Activated naive CD4-positive, alpha-beta T cell treated with anti-CD3 and anti-CD28 coated beads, Interleukin-2, amount 10 ng/mL, durations not matched to agents 7 days and 5 days (primary cell): Measurements from ENCODE around the gene IMMP2L.
"Not testable (repeated sequence)": the region's sequence is repeated elsewhere in the genome, so short reads cannot be mapped to it uniquely, and the experiment has no call there.

Source experiments
- CTCF ChIA-PET: fragments of 350-600 bp; sonication (Branson Sonifier 250); formaldehyde crosslinking; loops from one replicate; lab custom pipeline; 2021; ENCODE audit warnings: antibody characterized with exemption; lab: Charles Lee
- DNase-seq: peaks from one replicate; pipeline ENCODE4 v3.0.0-alpha.2; 2020
- H3K27ac Mint-ChIP-seq: one replicate; pipeline ENCODE4 v1.8.0; 2021; ENCODE audit warnings: mild to moderate bottlenecking, moderate library complexity, mixed read lengths
- H3K27me3 Mint-ChIP-seq: one replicate; pipeline ENCODE4 v1.8.0; 2021; ENCODE audit warnings: mild to moderate bottlenecking, mixed read lengths
- H3K36me3 Mint-ChIP-seq: one replicate; pipeline ENCODE4 v1.8.0; 2021; ENCODE audit warnings: mixed read lengths
- H3K4me1 Mint-ChIP-seq: one replicate; pipeline ENCODE4 v1.8.0; 2021; ENCODE audit warnings: mixed read lengths
- H3K4me3 Mint-ChIP-seq: one replicate; pipeline ENCODE4 v1.8.0; 2021; ENCODE audit warnings: mild to moderate bottlenecking, moderate library complexity, mixed read lengths
- H3K9me3 Mint-ChIP-seq: one replicate; pipeline ENCODE4 v1.8.0; 2021; ENCODE audit warnings: mixed read lengths

IMMP2L gene

DNA sequence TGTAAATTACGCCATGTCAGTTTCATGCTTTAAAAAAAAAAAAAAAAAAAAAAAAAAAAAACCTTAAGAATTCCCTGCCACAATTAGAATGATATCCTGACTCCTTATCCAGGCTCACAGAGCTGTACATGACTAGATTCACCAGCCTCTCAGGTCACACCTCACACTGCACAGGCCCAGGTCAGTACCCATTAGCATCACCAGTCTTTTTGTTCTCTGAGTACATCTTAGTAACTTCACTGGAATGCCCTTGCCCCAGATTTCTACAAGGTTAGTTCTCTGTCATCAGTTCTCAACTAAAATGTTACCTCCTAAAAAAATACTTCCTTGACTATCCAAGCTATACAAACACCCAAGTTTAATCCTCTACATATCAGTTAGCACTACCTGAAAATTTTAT, 260.4 kb downstream of the IMMP2L start:
- Mint-ChIP-seq H3K36me3 (no peaks in the 10 kb centered on the region), H3K9me3 (no peaks in the 10 kb centered on the region), H3K4me1 (no peaks in the 10 kb centered on the region), H3K4me3 (no peak overlapping the region), H3K27me3 (no peaks in the 10 kb centered on the region), H3K27ac (no peak overlapping the region)
- CTCF ChIA-PET = no interaction called here
- no peak for DNase-seq

DNA sequence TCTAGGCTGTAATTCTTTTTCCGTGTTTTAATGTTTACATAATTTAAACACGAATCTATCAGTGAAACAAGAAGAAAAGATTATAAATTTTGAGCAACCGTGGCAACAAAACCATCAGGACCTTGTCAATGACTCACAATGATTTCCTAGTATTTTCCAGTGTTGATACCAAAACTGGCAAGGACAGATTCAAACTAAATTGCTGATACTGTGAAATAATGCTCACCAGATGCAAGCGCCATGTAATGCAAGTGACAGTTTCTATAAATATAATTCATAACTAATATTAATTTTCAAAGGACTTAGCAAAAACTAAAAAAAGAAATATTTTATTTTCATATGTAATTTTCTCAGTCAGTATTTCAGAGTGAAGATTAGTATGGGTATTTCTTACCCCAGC, 267.8 kb downstream of the IMMP2L start:
- Mint-ChIP-seq H3K36me3 (no peaks in the 10 kb centered on the region), H3K4me3 (no peak overlapping the region), H3K27ac (no peak overlapping the region)

DNA sequence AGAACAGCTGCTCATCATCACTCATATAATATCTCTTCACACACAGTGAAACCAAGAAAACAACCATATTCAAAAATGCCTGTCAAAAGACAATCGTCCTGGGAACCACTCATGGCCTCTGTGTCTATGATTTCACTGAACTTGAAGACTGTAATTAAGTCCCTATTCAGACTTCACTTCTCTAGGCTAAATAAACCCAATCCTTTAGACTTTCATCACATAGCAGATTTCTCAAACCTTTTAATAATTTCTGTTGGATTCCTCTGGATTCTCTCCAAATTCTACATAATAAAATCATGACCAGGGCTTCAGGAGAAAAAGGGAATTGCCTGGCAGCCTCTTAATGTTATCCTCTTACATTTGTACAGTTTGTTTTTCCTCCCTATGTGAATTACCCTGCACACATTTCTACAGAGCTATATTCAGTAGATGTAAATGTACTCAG, 270.2 kb downstream of the IMMP2L start:
- Mint-ChIP-seq H3K36me3 (no peaks in the 10 kb centered on the region), H3K4me1 (no peaks in the 10 kb centered on the region), H3K27me3 (no peaks in the 10 kb centered on the region), H3K27ac (no peak overlapping the region), H3K4me3 (no peak overlapping the region), H3K9me3 (no peaks in the 10 kb centered on the region)
- CTCF ChIA-PET = no interaction called here
- DNase-seq = no peak

More for the DNA sequence above, 267.8 kb downstream of the IMMP2L start:
- Mint-ChIP-seq H3K4me1 (no peaks in the 10 kb centered on the region), H3K27me3 (no peaks in the 10 kb centered on the region), H3K9me3 (no peaks in the 10 kb centered on the region)
- no peak for DNase-seq
- CTCF ChIA-PET = no interaction called here

DNA sequence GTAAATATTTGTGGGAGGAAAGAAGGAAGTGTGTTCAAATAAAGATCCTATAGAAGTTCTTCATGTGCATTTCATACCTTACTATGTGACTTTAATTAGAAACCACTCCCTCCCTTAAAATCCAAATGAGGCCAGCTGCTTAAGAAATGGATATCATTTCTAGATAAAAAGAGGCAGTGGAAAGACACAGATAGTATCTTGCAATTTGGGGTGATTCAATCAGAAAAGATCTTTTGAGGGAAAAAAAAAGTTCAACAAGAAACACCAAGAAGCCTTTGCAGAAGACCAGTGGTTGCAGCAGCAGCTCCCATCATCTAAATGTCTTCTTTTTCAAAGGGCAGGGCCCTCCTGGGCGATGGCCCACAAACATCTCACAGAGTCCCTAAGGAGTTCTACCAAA, 271.3 kb downstream of the IMMP2L start:
- Mint-ChIP-seq H3K9me3 (no peaks in the 10 kb centered on the region), H3K4me3 (no peak overlapping the region)

DNA sequence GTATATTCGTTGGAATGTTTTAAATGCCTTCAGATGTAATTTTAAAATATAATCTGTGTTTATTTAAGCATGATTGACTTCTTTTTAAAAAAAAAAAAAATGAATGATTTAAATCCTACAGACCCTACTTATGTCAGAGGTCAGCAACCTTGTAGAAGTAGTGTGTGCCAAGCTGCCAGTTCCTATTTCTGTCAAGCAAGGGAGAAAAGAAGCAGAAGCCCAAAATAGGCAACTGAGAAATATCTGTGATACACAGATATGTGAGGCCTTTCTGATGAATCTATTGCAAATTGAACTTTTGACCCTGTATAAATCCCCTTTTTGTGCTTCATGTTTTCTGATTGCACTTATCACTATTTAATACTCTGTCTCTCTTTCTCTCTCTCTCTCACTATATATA, 271.9 kb downstream of the IMMP2L start:
- Mint-ChIP-seq H3K9me3 (no peaks in the 10 kb centered on the region), H3K4me3 (no peak overlapping the region), H3K27ac (no peak overlapping the region), H3K4me1 (no peaks in the 10 kb centered on the region), H3K27me3 (no peaks in the 10 kb centered on the region), H3K36me3 (no peaks in the 10 kb centered on the region)
- CTCF ChIA-PET = no interaction called here
- DNase-seq = no peak

More for the DNA sequence above, 271.3 kb downstream of the IMMP2L start:
- Mint-ChIP-seq H3K27ac (no peak overlapping the region), H3K36me3 (no peaks in the 10 kb centered on the region), H3K27me3 (no peaks in the 10 kb centered on the region), H3K4me1 (no peaks in the 10 kb centered on the region)
- DNase-seq = no peak
- CTCF ChIA-PET = no interaction called here

DNA sequence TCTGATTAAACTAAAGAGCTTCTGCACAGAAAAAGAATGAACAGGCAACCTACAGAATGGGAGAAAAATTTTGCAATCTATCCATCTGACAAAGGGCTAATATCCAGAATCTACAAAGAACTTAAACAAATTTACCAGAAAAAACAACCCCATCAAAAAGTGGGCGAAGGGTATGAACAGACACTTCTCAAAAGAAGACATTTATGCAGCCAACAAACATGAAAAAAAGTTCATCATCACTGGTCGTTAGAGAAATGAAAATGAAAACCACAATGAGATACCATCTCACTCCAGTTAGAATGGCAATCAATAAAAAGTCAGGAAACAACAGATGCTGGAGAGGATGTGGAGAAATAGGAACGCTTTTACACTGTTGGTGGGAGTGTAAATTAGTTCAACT, 273.9 kb downstream of the IMMP2L start:
- H3K4me1 Mint-ChIP-seq, H3K27ac Mint-ChIP-seq, CTCF ChIA-PET, DNase-seq, H3K27me3 Mint-ChIP-seq, H3K4me3 Mint-ChIP-seq, H3K9me3 Mint-ChIP-seq, H3K36me3 Mint-ChIP-seq: not testable (repeated sequence)

DNA sequence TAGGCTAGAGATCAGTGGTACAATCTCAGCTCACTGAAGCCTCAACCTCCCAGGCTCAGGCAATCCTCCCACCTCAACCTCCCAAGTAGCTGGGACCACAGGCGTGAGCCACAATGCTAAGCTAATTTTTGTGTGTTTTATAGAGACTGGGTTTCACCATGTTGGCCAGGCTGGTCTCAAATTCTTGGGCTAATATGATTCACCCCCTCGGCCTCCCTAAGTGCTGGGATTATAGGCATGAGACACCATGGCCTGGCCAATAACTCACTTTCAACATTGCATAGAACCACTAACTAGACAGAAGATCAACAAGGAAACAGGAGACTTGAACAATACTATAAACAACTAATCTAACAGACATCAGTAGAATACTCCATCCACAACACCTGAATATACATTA, 279.7 kb downstream of the IMMP2L start:
- Mint-ChIP-seq H3K27me3 (no peaks in the 10 kb centered on the region), H3K27ac (no peak overlapping the region), H3K9me3 (no peaks in the 10 kb centered on the region), H3K4me3 (no peak overlapping the region), H3K36me3 (no peaks in the 10 kb centered on the region), H3K4me1 (no peaks in the 10 kb centered on the region)
- DNase-seq = no peak
- CTCF ChIA-PET = no interaction called here

DNA sequence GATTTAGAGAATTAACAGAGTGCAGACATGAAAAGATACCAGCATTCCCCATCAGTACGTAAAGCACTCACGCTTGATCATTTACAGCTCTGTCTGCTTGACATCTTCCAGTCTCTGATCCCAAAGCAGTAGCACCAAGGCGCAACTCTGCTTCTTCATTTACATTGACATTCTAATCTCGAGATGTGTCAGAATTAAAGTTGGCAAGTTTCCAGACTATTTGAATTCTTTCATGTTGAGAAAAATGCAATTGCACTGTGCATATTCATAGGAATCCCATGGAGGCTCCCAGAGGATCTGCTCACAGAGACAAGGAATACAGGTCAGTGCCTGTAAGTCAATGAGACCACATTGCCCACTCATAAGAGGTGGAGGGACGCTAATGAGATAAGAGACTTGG, 287.4 kb downstream of the IMMP2L start:
- H3K4me1 Mint-ChIP-seq = no peaks in the 10 kb centered on the region

DNA sequence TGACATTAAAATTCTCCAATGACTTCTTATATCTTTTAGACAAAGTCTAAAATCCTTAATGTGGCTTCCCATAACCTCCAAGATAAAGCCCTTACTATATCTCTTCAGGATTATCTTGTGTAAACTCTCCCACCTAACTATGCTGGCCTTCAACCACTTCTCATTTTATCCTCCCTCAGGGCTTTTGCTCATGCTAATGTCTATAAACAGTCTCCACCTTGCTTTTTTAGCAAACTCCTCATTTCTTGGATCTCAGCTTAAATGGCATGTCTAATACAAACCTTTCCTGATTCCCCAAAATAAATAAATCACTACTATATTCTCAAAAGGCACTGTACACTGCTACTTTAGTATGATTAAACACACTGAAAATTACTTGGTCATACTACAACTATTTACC, 290.2 kb downstream of the IMMP2L start:
- Mint-ChIP-seq H3K4me1 (no peaks in the 10 kb centered on the region), H3K27ac (no peak overlapping the region), H3K4me3 (no peak overlapping the region), H3K27me3 (no peaks in the 10 kb centered on the region), H3K9me3 (no peaks in the 10 kb centered on the region), H3K36me3 (no peaks in the 10 kb centered on the region)
- CTCF ChIA-PET = no interaction called here
- DNase-seq = no peak

More for the DNA sequence above, 287.4 kb downstream of the IMMP2L start:
- no peaks in the 10 kb centered on the region for H3K9me3 Mint-ChIP-seq
- no peaks in the 10 kb centered on the region for H3K36me3 Mint-ChIP-seq
- H3K4me3 Mint-ChIP-seq = no peak overlapping the region
- CTCF ChIA-PET = no interaction called here
- no peaks in the 10 kb centered on the region for H3K27me3 Mint-ChIP-seq
- no peak for DNase-seq
- H3K27ac Mint-ChIP-seq = no peak overlapping the region

DNA sequence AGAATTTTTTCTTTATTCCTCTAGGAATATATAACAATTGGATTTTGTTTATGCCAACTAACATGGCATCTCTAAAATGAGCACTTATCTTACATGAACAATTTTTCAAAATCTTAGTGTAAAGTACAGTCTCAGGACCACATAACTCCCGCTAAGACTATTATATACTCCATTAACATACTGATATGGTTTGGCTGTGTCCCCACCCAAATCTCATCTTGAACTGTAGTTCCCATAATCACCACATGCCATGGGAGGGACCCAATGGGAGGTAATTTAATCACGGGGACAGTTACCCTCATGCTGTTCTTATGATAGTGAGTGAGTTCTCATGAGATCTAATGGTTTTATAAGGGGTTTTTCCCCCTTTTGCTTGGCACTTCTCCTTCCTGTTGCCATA, 291.5 kb downstream of the IMMP2L start:
- H3K4me1 Mint-ChIP-seq, H3K27me3 Mint-ChIP-seq, H3K27ac Mint-ChIP-seq, CTCF ChIA-PET, H3K9me3 Mint-ChIP-seq, H3K36me3 Mint-ChIP-seq, H3K4me3 Mint-ChIP-seq, DNase-seq: not testable (repeated sequence)

DNA sequence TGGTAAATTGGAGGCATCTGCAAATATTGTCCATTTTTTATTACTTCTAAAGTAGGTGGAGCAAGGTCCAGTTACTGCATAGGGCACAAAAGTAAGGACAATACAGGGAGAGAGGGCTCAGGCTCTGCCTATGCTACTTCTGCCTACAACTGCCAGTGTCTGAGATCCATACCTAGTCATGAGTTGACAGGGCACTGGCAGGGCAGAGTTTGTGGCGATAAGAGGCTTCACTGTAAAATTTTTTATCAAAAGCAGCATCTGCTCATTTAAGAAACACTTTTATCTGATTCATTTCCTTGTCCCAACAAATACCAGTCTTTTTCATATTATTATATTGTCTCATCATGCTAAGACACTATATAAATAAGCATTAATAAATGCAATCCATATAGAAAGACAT, 293.4 kb downstream of the IMMP2L start:
- Mint-ChIP-seq H3K9me3 (no peaks in the 10 kb centered on the region), H3K27me3 (no peaks in the 10 kb centered on the region), H3K4me3 (no peak overlapping the region), H3K27ac (no peak overlapping the region), H3K36me3 (no peaks in the 10 kb centered on the region), H3K4me1 (no peaks in the 10 kb centered on the region)
- no peak for DNase-seq
- CTCF ChIA-PET = no interaction called here

DNA sequence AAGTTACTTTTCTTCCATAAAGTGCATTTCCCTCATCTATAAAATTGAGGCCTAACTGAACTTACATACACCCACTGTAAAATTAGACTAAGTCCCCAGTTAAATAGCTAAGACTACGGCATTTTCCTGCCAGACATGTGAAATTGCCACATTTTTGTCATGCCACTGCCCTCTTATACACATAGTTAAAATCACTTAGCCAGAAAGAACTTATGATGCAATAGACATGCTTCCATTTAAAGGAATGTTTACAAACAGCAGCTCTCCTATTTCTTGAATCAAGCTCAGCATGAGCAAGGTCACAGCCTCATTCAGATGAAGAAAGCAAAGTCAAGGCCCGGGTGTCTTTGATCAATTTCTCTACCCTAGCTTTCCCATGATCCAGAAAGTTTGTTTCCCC, 295.7 kb downstream of the IMMP2L start:
- no peak overlapping the region for H3K4me3 Mint-ChIP-seq
- H3K36me3 Mint-ChIP-seq = no peaks in the 10 kb centered on the region
- H3K27ac Mint-ChIP-seq = no peak overlapping the region
- no peak for DNase-seq
- CTCF ChIA-PET = no interaction called here
- H3K27me3 Mint-ChIP-seq = no peaks in the 10 kb centered on the region
- no peaks in the 10 kb centered on the region for H3K4me1 Mint-ChIP-seq
- H3K9me3 Mint-ChIP-seq = no peaks in the 10 kb centered on the region

DNA sequence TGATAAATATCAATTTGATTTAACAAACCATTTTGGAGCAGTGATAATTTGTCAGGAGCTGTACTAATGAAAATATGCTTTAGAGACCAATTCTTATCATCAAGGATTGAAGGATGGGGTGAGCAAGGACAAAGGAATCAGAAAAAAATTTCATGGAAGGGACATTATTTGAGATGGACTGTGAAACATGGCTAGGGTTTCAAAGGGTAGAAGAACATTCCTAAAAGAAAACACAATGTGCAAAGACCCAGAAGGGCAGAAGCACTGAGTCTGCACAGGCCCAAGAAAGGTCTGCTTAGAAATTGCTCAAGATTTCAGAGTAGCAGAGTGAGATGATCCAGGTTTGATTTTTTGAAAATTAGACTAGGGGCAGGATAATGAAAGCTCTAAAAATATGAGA, 296.9 kb downstream of the IMMP2L start:
- H3K4me1 Mint-ChIP-seq = no peaks in the 10 kb centered on the region
- H3K27me3 Mint-ChIP-seq = no peaks in the 10 kb centered on the region
- CTCF ChIA-PET = no interaction called here
- H3K27ac Mint-ChIP-seq = no peak overlapping the region
- no peaks in the 10 kb centered on the region for H3K9me3 Mint-ChIP-seq
- H3K36me3 Mint-ChIP-seq = no peaks in the 10 kb centered on the region
- no peak overlapping the region for H3K4me3 Mint-ChIP-seq
- no peak for DNase-seq

DNA sequence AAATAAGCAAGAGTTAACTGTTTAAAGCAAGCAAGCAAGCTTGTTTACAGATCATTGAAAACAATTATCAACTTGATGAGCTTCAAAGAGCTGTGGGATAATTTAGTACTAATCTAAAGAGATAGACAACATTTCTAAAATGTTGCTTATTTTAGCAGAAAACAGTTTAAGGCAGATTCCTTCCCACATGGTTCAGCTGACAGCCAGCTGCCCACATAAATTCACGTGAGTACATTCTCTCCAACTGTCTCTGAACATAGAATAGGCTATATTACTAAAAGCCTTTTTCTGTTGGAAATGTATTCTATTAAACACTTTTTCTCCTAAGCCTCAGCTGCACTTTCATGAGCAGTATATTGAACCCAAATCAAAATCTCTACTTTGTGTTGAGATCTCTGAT, 297.3 kb downstream of the IMMP2L start:
- Mint-ChIP-seq H3K9me3 (no peaks in the 10 kb centered on the region), H3K4me1 (no peaks in the 10 kb centered on the region), H3K4me3 (no peak overlapping the region), H3K27me3 (no peaks in the 10 kb centered on the region), H3K27ac (no peak overlapping the region), H3K36me3 (no peaks in the 10 kb centered on the region)
- DNase-seq = no peak
- CTCF ChIA-PET = no interaction called here

DNA sequence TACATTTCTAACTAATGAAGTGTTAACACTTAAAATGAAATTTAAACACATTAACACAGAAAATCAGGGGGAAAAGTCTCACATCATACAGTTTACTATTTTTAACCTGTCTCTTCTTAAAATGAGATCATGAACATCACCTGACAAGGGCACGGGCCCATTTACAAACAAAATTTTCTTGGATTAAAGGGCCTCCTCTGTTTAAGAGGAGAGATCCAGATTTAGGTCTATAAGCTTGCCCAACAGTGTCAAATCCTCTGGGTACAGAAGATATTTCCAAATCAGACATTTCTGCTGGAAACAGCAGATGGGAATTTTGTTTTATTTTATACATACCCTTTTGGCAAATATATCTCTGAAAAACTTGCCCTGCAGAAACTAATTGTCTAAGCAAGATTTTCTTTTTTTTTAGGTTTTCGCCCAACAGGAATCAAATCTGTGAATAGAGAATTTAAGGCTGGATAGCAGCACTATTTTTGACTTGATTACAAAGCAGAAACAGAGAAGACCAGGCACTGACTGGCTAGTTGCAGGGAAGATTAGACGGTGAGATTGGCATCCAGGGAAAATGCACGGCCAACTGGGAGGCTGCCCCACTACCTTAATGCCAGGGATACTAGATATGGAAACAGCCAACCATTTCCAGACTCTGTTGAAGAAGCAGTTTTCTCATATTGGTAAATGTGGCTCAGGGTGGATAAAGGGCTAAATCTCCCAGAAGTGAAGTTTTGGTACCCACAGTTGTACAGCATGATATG, 298.0 kb downstream of the IMMP2L start:
- Mint-ChIP-seq H3K4me1 (no peaks in the 10 kb centered on the region), H3K9me3 (no peaks in the 10 kb centered on the region), H3K27ac (no peak overlapping the region), H3K36me3 (no peaks in the 10 kb centered on the region), H3K4me3 (no peak overlapping the region), H3K27me3 (no peaks in the 10 kb centered on the region)
- CTCF ChIA-PET = no interaction called here
- no peak for DNase-seq
